HCEC 1CT (cell line): Measurements from ENCODE around the gene RCL1.
"Not testable (repeated sequence)": the region's sequence is repeated elsewhere in the genome, so short reads cannot be mapped to it uniquely, and the experiment has no call there.

Experiments
- DNase-seq: peaks from one replicate; pipeline ENCODE4 v3.0.0-alpha.2; 2017

The RCL1 gene

GRCh38 chr9:4792572-4793458 lies at the start of gene RCL1:
Gene RCL1 (plus strand): TSS chr9:4792944. CDS start chr9:4793092, 148 bp downstream.
- DNase-seq: peak; percentile 97

DNA sequence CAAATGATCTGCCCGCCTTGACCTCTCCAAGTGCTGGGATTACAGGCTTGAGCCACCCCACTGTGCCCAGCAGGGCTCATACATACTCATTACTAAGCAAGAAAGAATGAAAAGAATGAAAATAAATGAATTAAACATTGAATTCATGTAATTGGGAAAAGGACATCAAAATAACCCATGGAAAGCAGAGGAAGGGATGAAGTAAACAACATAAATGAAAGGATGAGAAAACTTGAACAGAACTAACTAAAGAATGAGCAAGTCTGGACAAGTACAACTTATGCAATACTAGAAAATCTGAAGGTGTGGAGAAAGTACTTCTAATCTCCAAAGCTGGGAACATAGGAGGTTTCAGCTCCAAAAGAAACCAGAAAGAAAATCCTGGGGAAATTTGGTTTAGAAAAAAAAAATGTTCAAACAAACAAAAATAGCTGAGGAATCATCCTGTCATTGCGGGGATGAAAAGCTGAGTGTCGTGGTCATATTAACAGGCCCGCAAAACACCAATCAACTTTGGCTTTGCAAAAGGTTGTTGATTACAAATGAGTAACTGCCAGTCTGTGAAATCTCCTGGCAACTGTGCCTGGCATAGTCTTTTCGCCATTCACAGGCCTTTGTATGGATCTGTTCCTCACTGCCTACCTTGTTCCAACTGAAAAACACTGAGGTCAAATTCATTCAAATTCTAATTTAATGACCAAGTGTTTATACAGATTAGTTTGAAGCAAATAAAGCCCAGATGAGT lies 49.4 kb upstream of the RCL1 start:
- no peak for DNase-seq

GRCh38 chr9:4746278-4747030 lies 46.3 kb upstream of the RCL1 start:
- no peak for DNase-seq

DNA sequence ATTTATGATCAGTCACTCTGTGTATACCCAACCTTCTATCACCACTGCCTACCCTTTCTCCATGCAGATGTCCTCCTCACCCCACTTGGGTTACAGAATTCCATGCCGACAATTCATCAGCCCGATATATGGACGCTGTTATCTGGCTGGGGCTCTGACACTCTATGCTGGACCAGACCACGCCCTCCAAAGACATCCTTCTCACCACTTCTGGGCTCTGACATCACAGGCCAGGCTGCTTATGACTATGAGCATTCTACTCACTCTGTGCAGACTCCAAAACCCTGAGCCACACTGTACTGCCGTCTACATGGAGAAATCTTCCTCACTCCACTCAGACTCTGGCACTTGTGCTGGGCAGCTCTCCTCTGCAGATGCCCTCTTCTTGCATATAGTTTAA lies 44.1 kb upstream of the RCL1 start:
- no peak for DNase-seq

GRCh38 chr9:4750023-4750673 lies 42.6 kb upstream of the RCL1 start:
- peak; percentile 37 for DNase-seq

DNA sequence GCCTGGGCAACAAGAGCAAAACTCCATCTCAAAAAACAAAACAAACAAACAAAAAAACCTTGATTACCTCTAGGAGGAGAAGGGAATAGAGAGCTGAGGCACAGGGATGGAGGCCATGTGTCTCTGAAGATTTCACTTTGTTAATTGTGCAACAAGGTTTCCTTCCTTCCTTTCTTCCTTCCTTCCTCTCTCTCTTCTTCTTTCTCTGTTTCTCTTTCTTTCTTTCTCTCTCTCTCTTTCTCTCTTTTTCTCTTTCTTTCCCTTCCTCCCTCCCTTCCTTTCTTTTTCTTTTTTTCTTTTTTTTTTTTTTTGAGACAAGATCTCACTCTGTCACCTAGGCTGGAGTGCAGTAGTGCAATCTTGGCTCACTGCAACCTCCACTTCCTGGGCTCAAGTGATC lies 38.2 kb upstream of the RCL1 start:
- DNase-seq: not testable (repeated sequence)

DNA sequence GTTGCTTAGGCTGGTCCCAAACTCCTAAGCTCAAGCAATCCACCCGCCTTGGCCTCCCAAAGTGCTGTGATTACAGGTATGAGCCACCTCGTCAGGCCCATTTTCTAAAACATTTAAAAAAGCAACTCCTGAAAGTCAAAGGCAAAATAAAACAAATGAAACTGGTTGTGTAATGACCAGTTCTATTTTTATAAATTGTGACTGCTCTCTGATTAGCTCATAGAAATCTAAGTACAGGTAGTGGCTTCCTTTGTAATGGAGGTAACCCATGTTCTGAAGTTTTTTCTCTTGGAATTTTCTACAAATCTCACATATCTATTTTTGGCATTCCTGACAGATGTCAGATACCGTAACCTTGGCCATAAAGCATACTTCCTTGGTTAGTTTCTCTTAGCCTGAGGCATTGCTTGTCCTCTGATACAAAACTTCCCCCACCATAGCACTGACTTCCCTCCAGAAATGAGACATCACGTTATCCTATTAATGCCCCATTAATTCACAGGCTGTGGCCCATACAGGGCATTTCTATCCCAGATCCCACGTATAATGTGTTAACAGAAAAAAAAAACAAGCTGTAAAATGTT lies 37.6 kb upstream of the RCL1 start:
- DNase-seq: no peak

DNA sequence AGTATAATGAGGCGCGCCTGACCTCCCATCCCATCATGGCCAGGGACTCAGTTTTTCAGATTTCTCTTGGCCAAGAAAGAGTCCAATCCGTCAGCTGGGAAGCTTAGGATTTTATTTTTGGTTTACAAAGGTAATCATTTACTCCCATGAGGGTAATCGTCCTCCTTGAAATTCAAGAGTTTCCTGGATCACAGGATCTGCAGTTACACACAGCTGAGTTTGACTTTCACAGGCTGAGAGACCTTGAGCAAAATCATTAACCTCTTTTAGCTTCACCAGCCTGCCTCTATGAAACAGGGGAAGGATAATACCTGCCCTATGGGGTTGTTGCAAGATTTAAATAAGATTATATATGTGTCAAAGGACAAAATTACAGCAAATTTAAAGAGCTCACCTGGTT lies 36.3 kb upstream of the RCL1 start:
- no peak for DNase-seq

GRCh38 chr9:4760122-4760521 lies 32.6 kb upstream of the RCL1 start:
- DNase-seq: no peak

GRCh38 chr9:4762108-4762885 lies 30.4 kb upstream of the RCL1 start:
- DNase-seq: peak; percentile 22

DNA sequence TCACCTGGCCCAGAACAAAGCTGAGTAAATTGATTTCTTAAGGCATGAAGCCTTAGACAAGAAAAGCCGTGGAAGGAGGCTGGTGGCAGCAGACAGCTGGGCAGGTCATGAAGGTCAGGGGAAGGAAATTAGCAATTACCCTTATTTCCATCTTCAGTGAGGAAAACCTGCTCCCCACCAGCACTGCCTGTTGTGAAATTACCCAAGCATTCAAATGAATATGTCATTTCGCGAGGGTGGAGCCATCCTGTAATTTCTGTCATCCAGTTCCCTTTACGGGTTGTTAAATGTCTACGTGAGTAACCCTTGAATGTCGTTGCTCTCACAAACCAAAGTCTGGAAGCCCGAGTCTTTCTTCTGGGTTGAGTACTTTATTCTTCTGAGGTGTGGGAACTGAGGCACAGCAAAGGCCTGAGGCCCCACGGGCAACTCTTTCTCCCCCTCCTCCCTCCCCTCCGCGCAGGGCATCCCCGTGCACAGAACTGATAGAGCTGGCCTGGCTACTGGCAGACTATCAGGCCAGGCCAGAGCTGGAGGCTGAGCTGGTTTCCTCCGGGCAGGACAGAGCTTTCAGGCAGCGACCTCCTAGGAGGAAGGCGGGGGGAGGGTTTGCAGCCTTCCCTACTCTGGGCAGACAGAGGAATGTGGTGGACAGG lies 29.7 kb upstream of the RCL1 start:
- peak; percentile 10 for DNase-seq

DNA sequence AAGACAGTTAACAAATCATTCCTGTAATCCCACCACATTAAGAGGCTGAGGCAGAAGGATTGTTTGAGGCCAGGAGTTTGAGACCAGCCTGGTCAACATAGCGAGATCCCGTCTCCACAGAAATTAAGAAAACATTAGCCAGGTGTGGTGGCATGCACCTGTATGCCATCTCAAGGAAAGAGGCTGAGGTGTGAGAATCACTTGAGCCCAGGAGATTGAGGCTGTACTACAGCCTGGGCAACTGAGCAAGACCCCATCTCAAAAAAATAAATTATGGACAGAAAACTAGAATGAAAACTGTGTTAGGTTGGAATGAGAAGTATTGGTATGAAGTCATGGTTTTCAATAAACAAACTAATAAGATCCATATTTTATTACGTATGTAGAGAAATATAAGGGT lies 28.7 kb upstream of the RCL1 start:
- no peak for DNase-seq

DNA sequence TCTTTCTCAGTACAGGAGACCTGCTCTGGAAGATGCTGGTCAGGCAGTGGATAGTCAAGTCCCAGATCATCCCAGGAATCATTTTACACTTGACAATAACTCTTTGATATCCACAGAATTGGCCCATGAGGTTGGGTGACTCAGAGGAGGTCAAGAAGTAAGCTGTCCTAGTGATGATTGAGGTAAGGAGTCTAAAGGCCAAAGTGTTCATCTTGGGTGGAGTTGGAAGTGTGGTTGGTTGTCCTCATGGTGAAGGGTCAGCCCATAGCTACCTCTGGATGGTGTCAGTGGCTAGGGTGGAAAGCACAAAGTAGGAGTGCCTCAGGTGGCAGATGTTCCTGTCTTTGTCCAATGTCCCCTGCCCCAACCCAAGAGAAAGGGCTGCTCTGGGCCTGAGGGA lies 24.1 kb upstream of the RCL1 start:
- no peak for DNase-seq

- DNase-seq: peak; percentile 44
Observed at GRCh38 chr9:4769321-4770080, 23.2 kb upstream of the RCL1 start.

DNA sequence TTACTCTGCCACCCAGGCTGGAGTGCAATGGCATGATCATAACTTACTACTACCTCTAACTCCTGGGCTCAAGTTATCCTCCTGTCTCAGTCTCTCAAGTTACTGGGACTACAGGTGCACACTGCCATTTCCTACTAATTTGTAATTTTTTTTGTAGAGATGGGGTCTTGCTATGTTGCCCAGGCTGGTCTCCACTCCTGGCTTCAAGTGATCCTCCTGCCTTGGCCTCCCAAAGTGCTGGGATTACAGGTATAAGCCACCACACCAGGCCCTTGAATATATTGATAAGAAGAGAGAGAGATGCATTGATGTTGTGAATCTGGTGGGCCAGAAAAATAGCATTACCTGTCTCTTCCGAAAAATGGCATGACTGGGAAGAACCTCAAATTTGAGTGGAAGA lies 21.0 kb upstream of the RCL1 start:
- DNase-seq: no peak

DNA sequence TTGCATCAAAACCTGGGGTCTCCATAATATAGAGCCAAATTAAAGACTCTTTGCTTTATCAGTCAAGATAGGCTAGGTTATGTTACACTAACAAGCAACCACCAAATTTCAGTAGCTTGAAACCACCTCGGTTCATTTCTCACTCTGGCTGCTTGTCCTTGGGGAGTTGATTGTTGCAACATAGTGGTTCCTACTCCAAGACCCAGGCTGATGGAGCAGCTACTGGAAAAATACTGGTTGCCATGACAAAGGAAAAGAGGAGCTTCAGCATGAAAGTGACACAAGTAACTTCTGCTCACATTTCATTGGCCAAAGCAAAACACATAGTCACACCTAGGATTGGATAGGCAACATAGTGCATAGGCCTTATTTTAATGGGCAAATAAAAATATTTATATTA lies 18.5 kb upstream of the RCL1 start:
- no peak for DNase-seq

DNA sequence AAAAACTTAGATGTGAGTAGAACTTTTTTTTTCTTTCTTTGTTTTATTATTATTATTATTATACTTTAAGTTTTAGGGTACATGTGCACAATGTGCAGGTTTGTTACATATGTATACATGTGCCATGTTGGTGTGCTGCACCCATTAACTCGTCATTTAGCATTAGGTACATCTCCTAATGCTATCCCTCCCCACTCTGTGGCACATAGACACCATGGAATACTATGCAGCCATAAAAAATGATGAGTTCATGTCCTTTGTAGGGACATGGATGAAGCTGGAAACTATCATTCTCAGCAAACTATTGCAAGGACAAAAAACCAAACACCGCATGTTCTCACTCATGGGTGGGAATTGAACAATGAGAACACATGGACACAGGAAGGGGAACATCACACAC lies 17.8 kb upstream of the RCL1 start:
- DNase-seq: not testable (repeated sequence)

DNA sequence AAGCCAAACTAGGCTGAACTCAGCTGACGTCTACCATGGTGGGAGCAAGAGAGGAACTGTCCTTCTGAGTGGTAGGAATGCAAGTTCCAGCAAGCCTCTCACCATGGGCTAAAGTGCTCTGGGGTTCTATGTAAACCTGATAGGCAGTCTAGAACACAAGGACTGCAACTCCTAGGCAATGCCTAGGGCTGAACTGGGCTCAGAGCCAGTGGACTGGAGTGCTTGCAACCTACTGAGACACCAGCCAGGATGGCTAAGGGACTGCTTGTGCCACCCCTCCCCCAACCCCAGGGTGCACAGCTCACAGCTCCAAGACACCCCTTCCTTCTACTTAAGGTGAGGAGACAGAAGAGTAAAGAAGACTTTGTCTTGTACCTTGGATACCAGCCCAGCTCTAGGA lies 12.1 kb upstream of the RCL1 start:
- DNase-seq: no peak

GRCh38 chr9:4781408-4781807 lies 11.3 kb upstream of the RCL1 start:
- DNase-seq: no peak

GRCh38 chr9:4783191-4783590 lies 9.6 kb upstream of the RCL1 start:
- DNase-seq: not testable (repeated sequence)
